ENCODE data around the gene LRP5.
"Not testable (repeated sequence)": the region's sequence is repeated elsewhere in the genome, so short reads cannot be mapped to it uniquely, and the experiment has no call there.

LRP5 gene

GRCh38 chr11:68343761-68344256, 31.4 kb downstream of the LRP5 start:
- no peaks in the 10 kb centered on the region for H3K27me3 ChIP-seq (ENCODE audit: control insufficient read depth, low read length)
- H3K9me3 ChIP-seq (ENCODE audit: control insufficient read depth, insufficient read depth, low read length): no peaks in the 10 kb centered on the region
- no peak overlapping the region for H3K27ac ChIP-seq (ENCODE audit: low read depth, low read length)
- H3K36me3 ChIP-seq (ENCODE audit: control insufficient read depth, low read length): no peaks in the 10 kb centered on the region
- no peak overlapping the region for H3K4me2 ChIP-seq (ENCODE audit: low read length)
- no peaks in the 10 kb centered on the region for H4K20me1 ChIP-seq (ENCODE audit: control insufficient read depth, insufficient read depth, low read depth, low read length)
- H3K79me2 ChIP-seq (ENCODE audit: control insufficient read depth, low read length): no peaks in the 10 kb centered on the region
- H3K4me1 ChIP-seq (ENCODE audit: control insufficient read depth, low read length): no peaks in the 10 kb centered on the region
- TF ChIP-seq EZH2phosphoT487 (IDR thresholded peaks at IDR 0.05; ENCODE audit: borderline replicate concordance, low read length): no peak
- TF ChIP-seq, protein P1, sequence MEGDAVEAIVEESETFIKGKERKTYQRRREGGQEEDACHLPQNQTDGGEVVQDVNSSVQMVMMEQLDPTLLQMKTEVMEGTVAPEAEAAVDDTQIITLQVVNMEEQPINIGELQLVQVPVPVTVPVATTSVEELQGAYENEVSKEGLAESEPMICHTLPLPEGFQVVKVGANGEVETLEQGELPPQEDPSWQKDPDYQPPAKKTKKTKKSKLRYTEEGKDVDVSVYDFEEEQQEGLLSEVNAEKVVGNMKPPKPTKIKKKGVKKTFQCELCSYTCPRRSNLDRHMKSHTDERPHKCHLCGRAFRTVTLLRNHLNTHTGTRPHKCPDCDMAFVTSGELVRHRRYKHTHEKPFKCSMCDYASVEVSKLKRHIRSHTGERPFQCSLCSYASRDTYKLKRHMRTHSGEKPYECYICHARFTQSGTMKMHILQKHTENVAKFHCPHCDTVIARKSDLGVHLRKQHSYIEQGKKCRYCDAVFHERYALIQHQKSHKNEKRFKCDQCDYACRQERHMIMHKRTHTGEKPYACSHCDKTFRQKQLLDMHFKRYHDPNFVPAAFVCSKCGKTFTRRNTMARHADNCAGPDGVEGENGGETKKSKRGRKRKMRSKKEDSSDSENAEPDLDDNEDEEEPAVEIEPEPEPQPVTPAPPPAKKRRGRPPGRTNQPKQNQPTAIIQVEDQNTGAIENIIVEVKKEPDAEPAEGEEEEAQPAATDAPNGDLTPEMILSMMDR (IDR thresholded peaks at IDR 0.05; ENCODE audit: low read depth, low read length, poor library complexity, severe bottlenecking): no peak
- no peaks in the 10 kb centered on the region for H3K9me2 ChIP-seq (replicated peaks; ENCODE audit: control insufficient read depth, low read length)
- H3K4me3 ChIP-seq (ENCODE audit: low read length): no peak overlapping the region
- no peaks in the 10 kb centered on the region for H3F3A ChIP-seq (ENCODE audit: control insufficient read depth, insufficient read depth)

DNA sequence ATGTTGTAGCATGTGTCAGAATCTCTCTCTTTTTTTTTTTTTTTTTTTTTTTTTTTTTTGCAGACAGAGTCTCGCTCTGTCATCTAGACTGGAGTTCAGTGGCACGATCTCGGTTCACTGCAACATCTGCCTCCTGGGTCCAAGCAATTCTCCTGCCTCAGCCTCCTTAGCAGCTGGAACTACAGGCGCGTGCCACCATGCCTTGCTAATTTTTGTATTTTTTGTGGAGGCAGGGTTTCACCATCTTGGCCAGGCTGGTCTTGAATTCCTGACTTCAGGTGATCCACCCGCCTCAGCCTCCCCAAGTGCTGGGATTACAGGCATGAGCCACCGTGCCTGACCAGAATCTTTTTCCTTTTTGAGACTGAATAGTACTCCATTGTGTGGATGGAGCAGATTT, 32.4 kb downstream of the LRP5 start:
- H3K36me3 ChIP-seq (ENCODE audit: control insufficient read depth, low read length); H3K27me3 ChIP-seq (ENCODE audit: control insufficient read depth, low read length); H3K79me2 ChIP-seq (ENCODE audit: control insufficient read depth, low read length); H3K9me3 ChIP-seq (ENCODE audit: control insufficient read depth, insufficient read depth, low read length); H3K27ac ChIP-seq (ENCODE audit: low read depth, low read length); H3K9me2 ChIP-seq (replicated peaks; ENCODE audit: control insufficient read depth, low read length); H3F3A ChIP-seq (ENCODE audit: control insufficient read depth, insufficient read depth); H3K4me2 ChIP-seq (ENCODE audit: low read length); H3K4me1 ChIP-seq (ENCODE audit: control insufficient read depth, low read length); H3K4me3 ChIP-seq (ENCODE audit: low read length); H4K20me1 ChIP-seq (ENCODE audit: control insufficient read depth, insufficient read depth, low read depth, low read length): not testable (repeated sequence)

- Histone ChIP-seq H4K20me1 (ENCODE audit: control insufficient read depth, insufficient read depth, low read depth, low read length) (no peaks in the 10 kb centered on the region), H3K9me3 (ENCODE audit: control insufficient read depth, insufficient read depth, low read length) (no peaks in the 10 kb centered on the region), H3K27ac (ENCODE audit: low read depth, low read length) (no peak overlapping the region), H3K4me2 (ENCODE audit: low read length) (no peak overlapping the region), H3K4me3 (ENCODE audit: low read length) (no peak overlapping the region), H3K36me3 (ENCODE audit: control insufficient read depth, low read length) (no peaks in the 10 kb centered on the region), H3K9me2 (replicated peaks; ENCODE audit: control insufficient read depth, low read length) (no peaks in the 10 kb centered on the region), H3F3A (ENCODE audit: control insufficient read depth, insufficient read depth) (no peaks in the 10 kb centered on the region), H3K79me2 (ENCODE audit: control insufficient read depth, low read length) (no peaks in the 10 kb centered on the region), H3K27me3 (ENCODE audit: control insufficient read depth, low read length) (no peaks in the 10 kb centered on the region), H3K4me1 (ENCODE audit: control insufficient read depth, low read length) (no peaks in the 10 kb centered on the region)
- TF ChIP-seq EZH2phosphoT487 (IDR thresholded peaks at IDR 0.05; ENCODE audit: borderline replicate concordance, low read length): no peak
- TF ChIP-seq, protein P1 (IDR thresholded peaks at IDR 0.05; ENCODE audit: low read depth, low read length, poor library complexity, severe bottlenecking): no peak
Measured at GRCh38 chr11:68345776-68346461, 33.5 kb downstream of the LRP5 start.

GRCh38 chr11:68346462-68346790, 34.0 kb downstream of the LRP5 start:
- Histone ChIP-seq H3K79me2 (ENCODE audit: control insufficient read depth, low read length) (no peaks in the 10 kb centered on the region), H3K9me2 (replicated peaks; ENCODE audit: control insufficient read depth, low read length) (no peaks in the 10 kb centered on the region), H3K4me1 (ENCODE audit: control insufficient read depth, low read length) (no peaks in the 10 kb centered on the region), H3K9me3 (ENCODE audit: control insufficient read depth, insufficient read depth, low read length) (no peaks in the 10 kb centered on the region), H3K4me2 (ENCODE audit: low read length) (no peak overlapping the region), H3K27me3 (ENCODE audit: control insufficient read depth, low read length) (no peaks in the 10 kb centered on the region), H4K20me1 (ENCODE audit: control insufficient read depth, insufficient read depth, low read depth, low read length) (no peaks in the 10 kb centered on the region), H3K36me3 (ENCODE audit: control insufficient read depth, low read length) (no peaks in the 10 kb centered on the region), H3K27ac (ENCODE audit: low read depth, low read length) (no peak overlapping the region), H3F3A (ENCODE audit: control insufficient read depth, insufficient read depth) (no peaks in the 10 kb centered on the region), H3K4me3 (ENCODE audit: low read length) (no peak overlapping the region)
- no peak for TF ChIP-seq EZH2phosphoT487 (IDR thresholded peaks at IDR 0.05; ENCODE audit: borderline replicate concordance, low read length)
- TF ChIP-seq, protein P1 (IDR thresholded peaks at IDR 0.05; ENCODE audit: low read depth, low read length, poor library complexity, severe bottlenecking): no peak
